WERI-Rb-1 (cell line): Measurements from ENCODE around the gene SPON1.
A peak's percentile ranks its signal among the peaks of the same experiment; 100 is the strongest.

Experiments
- DNase-seq: peaks from one replicate; pipeline ENCODE4 v3.0.0-alpha.2; 2020
- H3K27ac ChIP-seq: fragments of 250-450 bp; sonication (Bioruptor Pico); 2 replicates; pipeline ENCODE4 v1.5.1; 2020; ENCODE audit warnings: mild to moderate bottlenecking, moderate library complexity
- H3K27me3 ChIP-seq: fragments of 250-450 bp; sonication (Bioruptor Pico); 2 replicates; pipeline ENCODE4 v1.5.1; 2021; ENCODE audit warnings: mild to moderate bottlenecking, low read depth, moderate library complexity; ENCODE audit not compliant: insufficient read depth, severe bottlenecking
- H3K36me3 ChIP-seq: fragments of 250-450 bp; sonication (Bioruptor Pico); 2 replicates; pipeline ENCODE4 v1.5.1; 2020; ENCODE audit warnings: mild to moderate bottlenecking, moderate library complexity
- H3K4me3 ChIP-seq: 2 replicates; pipeline ENCODE4 v1.5.1; 2011; ENCODE audit warnings: low read depth, mild to moderate bottlenecking, control low read depth, low read length
- H3K9me3 ChIP-seq: fragments of 250-450 bp; sonication (Bioruptor Pico); 2 replicates; pipeline ENCODE4 v1.5.1; 2021; ENCODE audit warnings: mild to moderate bottlenecking, moderate library complexity; ENCODE audit not compliant: severe bottlenecking
- CTCF ChIP-seq: IDR thresholded peaks from 2 replicates; pipeline ENCODE4 v1.5.1; 2011; ENCODE audit warnings: low read depth, mild to moderate bottlenecking, control low read depth, inconsistent platforms, low read length

Gene SPON1

GRCh38 chr11:14308114-14308896, 345.8 kb downstream of the SPON1 start:
- H3K36me3 ChIP-seq = no peaks in the 10 kb centered on the region
- H3K27me3 ChIP-seq = no peaks in the 10 kb centered on the region
- TF ChIP-seq CTCF = peak; percentile 42
- H3K9me3 ChIP-seq = no peaks in the 10 kb centered on the region
- no peak overlapping the region for H3K27ac ChIP-seq
- H3K4me3 ChIP-seq = no peak overlapping the region
- no peak for DNase-seq

GRCh38 chr11:14308897-14309387, 346.4 kb downstream of the SPON1 start:
- no peak overlapping the region for H3K4me3 ChIP-seq
- no peaks in the 10 kb centered on the region for H3K9me3 ChIP-seq
- no peaks in the 10 kb centered on the region for H3K36me3 ChIP-seq
- TF ChIP-seq CTCF = no peak
- H3K27ac ChIP-seq = no peak overlapping the region
- H3K27me3 ChIP-seq = no peaks in the 10 kb centered on the region
- DNase-seq = no peak

- Histone ChIP-seq H3K27me3 (no peaks in the 10 kb centered on the region), H3K9me3 (no peaks in the 10 kb centered on the region), H3K36me3 (no peaks in the 10 kb centered on the region), H3K27ac (no peak overlapping the region), H3K4me3 (no peak overlapping the region)
- no peak for DNase-seq
- TF ChIP-seq CTCF = no peak
Measured at GRCh38 chr11:14309425-14310192, 347.1 kb downstream of the SPON1 start.

GRCh38 chr11:14310679-14311078, 348.2 kb downstream of the SPON1 start:
- no peak overlapping the region for H3K4me3 ChIP-seq
- no peak for DNase-seq

GRCh38 chr11:14312736-14313438, 350.4 kb downstream of the SPON1 start:
- Histone ChIP-seq H3K27me3 (no peaks in the 10 kb centered on the region), H3K9me3 (no peaks in the 10 kb centered on the region), H3K36me3 (no peaks in the 10 kb centered on the region), H3K27ac (no peak overlapping the region), H3K4me3 (no peak overlapping the region)
- no peak for TF ChIP-seq CTCF
- DNase-seq = no peak

More at GRCh38 chr11:14310679-14311078, 348.2 kb downstream of the SPON1 start:
- no peak for TF ChIP-seq CTCF
- Histone ChIP-seq H3K27me3 (no peaks in the 10 kb centered on the region), H3K27ac (no peak overlapping the region), H3K9me3 (no peaks in the 10 kb centered on the region), H3K36me3 (no peaks in the 10 kb centered on the region)
